Activated T-cell treated with anti-CD3 and anti-CD28 coated beads, Interleukin-2, amount 50 U/mL, for 24 hours (primary cell): ENCODE results near the gene PCIF1.
A peak's percentile ranks its signal among the peaks of the same experiment; 100 is the strongest.

ENCODE experiments used
- DNase-seq: peaks from one replicate; pipeline ENCODE4 v3.0.0-alpha.2; 2020
- H3K27ac Mint-ChIP-seq: 2 replicates; pipeline ENCODE4 v1.8.0; 2020; ENCODE audit warnings: mild to moderate bottlenecking, mixed read lengths
- H3K27me3 Mint-ChIP-seq: 2 replicates; pipeline ENCODE4 v1.8.0; 2020; ENCODE audit warnings: mixed read lengths
- H3K36me3 Mint-ChIP-seq: 2 replicates; pipeline ENCODE4 v1.8.0; 2020; ENCODE audit warnings: low read depth, mixed read lengths
- H3K4me1 Mint-ChIP-seq: 2 replicates; pipeline ENCODE4 v1.8.0; 2020; ENCODE audit warnings: low read depth, mixed read lengths
- H3K4me3 Mint-ChIP-seq: 2 replicates; pipeline ENCODE4 v1.8.0; 2020; ENCODE audit warnings: mild to moderate bottlenecking, moderate library complexity, mixed read lengths
- H3K9me3 Mint-ChIP-seq: 2 replicates; pipeline ENCODE4 v1.8.0; 2020; ENCODE audit warnings: mixed read lengths

PCIF1 gene

DNA sequence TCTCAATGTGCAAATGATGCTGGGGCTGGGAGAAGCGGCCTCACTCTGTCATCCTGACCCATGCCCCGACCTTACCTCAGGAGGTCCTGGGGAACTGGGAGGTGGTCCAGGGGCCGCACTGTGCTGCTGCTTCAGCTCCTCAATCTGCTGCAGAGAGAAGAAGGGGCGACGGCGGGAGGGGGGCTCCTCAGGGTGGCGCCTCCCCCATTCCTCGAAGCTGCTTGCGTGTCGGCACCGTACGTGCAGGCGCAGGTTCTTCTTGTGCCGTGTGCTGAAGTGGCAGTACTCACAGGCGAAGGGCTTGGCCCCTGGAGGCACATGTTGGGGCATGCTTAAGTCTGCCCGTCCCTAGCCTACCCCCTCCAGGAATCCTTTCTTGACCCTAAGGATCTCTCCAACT is 24.6 kb downstream of the PCIF1 start:
- no peak for DNase-seq
- H3K9me3 Mint-ChIP-seq: no peaks in the 10 kb centered on the region
- H3K36me3 Mint-ChIP-seq: peaks cover 87% of the 10 kb centered on the region
- H3K27me3 Mint-ChIP-seq: no peaks in the 10 kb centered on the region
- no peaks in the 10 kb centered on the region for H3K4me1 Mint-ChIP-seq
- H3K4me3 Mint-ChIP-seq: no peak overlapping the region
- H3K27ac Mint-ChIP-seq: no peak overlapping the region

DNA sequence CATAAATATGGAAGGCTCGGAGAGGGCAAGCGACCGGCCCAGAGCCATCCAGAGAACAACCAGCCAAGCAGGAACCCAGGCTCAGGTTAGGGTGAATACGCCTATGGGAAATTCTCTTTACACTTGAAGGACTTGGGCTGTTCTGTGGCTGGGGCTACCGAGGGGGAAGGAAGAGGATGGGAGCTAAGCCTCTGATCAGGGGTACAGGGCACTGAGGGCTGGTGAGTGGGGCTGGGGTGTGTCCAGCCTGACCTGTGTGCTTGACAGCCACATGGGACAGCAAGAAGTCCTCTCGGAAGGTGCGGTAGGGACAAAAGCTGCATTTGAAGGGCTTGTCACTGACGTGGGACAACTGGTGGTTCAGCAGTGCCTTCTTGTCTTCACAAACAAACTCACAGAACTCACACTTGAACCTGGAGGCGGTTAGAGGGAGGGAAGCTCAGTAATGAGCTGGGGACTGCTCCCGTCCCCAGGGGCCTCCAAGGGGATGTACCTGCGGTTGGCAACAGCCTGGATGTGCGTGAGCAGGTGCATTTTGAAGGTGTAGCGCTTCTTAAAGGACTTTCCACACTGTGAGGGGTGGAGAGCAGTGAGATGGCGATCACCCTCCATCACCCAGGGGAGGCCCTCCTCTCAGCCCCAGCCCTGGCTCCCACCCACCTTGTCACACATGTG is 25.6 kb downstream of the PCIF1 start:
- no peaks in the 10 kb centered on the region for H3K27me3 Mint-ChIP-seq
- H3K27ac Mint-ChIP-seq: no peak overlapping the region
- peaks cover 90% of the 10 kb centered on the region for H3K36me3 Mint-ChIP-seq
- H3K4me1 Mint-ChIP-seq: peaks cover 2% of the 10 kb centered on the region
- no peak for DNase-seq
- H3K9me3 Mint-ChIP-seq: no peaks in the 10 kb centered on the region
- no peak overlapping the region for H3K4me3 Mint-ChIP-seq

DNA sequence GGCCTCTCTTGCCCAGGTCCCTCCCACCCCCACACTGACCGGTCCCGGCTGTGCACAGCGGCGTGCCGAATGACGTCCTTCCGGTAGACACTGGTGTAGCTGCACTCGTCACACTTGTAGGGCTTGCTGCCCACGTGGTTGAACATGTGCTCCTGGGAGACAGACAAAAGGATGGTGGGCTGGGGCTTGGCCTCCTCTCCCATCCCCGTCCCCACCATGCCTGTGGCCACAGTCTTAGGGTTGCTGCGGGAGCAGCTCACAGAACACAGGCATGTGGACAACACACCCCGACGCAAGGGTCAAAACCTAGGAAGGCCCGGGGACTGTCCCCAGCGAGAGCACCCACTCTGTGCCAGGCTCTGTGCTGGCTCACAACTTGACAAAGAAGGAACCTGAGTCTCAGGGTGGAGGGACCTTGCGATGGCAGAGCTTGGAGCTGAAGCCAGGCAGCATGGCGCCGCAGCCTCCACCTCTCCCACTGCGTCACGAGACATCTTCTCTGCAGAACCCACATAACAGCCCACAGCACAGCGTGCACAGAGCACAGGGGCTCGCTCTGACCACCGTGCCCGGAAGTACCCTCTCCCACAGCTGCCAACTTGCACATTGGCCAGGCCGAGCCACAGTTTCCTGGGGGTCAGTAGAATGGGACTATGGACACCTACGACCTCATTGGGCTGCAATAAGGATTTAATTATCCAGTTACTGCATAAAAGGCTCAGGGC is 27.7 kb downstream of the PCIF1 start:
- no peak for DNase-seq
- Mint-ChIP-seq H3K4me1 (peaks cover 8% of the 10 kb centered on the region), H3K27me3 (no peaks in the 10 kb centered on the region), H3K36me3 (peaks cover 92% of the 10 kb centered on the region), H3K4me3 (no peak overlapping the region), H3K9me3 (no peaks in the 10 kb centered on the region), H3K27ac (no peak overlapping the region)

DNA sequence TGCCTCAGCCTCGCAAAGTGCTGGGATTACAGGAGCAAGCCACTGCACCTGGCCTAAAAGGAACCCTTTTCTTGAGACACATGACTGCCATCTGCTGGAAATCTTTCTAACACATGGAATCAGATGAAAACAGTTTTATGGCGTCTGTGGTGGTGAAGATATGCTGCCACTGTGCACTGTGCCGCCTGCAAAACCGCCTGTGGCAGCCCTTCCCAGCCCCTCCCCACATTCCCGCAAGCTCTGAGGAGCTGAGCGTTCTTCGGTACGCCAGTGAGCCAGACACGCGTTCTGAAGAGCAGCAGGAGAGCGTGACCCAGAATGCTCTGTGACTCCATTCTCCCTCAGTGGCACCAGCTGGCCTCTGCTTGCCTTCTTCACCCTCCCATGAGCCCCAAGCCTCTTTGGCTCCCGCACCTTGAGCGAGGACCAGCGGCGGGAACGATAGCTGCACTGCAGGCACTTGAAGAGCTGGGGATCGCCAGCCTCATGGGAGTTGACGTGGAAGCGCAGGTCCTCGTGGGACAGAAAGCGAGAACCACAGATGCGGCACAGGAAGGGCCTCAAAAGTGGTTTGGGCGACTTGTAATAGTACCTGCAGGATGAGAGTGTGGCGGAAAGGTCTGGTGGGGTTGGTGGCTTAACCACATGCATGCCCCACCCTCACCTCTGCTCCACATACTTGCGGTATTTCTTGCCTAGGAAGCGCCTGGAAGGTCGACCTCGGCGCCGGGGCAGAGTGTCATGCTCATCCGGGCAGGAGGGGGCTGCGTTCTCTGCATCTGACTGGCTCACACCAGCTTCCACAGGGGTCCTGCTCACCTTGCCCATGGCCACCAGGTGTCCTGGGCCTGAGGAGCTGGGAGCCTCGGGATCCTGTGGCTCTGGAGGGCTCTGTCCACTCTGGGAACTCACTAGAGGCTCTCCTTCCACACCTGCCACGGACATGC is 28.8 kb downstream of the PCIF1 start:
- Mint-ChIP-seq H3K4me3 (no peak overlapping the region), H3K27ac (no peak overlapping the region), H3K36me3 (peaks cover 92% of the 10 kb centered on the region), H3K27me3 (no peaks in the 10 kb centered on the region), H3K4me1 (peaks cover 8% of the 10 kb centered on the region), H3K9me3 (no peaks in the 10 kb centered on the region)
- DNase-seq: no peak

DNA sequence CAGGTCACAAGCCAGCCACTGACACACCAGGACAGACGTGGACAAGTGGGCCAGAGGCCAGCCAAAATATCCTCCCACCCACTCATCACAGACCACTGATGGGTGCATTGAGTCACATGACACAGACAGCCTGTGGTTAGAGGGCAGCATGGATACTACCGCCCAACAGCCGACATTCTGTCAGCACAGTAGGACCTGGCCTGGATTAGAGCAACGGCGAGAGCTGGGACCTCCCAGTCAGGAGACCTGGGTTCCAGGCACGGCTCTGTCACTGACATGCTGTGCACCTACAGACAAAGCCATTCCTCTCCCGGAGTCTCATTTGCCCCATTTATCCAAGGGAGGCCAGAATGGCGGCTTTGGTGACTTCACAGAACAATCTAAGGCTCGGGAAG is 29.5 kb downstream of the PCIF1 start:
- H3K9me3 Mint-ChIP-seq: no peaks in the 10 kb centered on the region
- no peak for DNase-seq
- no peak overlapping the region for H3K4me3 Mint-ChIP-seq
- peaks cover 92% of the 10 kb centered on the region for H3K36me3 Mint-ChIP-seq
- peak overlapping the region; percentile 59 for H3K27ac Mint-ChIP-seq
- peaks cover 8% of the 10 kb centered on the region for H3K4me1 Mint-ChIP-seq
- H3K27me3 Mint-ChIP-seq: no peaks in the 10 kb centered on the region

DNA sequence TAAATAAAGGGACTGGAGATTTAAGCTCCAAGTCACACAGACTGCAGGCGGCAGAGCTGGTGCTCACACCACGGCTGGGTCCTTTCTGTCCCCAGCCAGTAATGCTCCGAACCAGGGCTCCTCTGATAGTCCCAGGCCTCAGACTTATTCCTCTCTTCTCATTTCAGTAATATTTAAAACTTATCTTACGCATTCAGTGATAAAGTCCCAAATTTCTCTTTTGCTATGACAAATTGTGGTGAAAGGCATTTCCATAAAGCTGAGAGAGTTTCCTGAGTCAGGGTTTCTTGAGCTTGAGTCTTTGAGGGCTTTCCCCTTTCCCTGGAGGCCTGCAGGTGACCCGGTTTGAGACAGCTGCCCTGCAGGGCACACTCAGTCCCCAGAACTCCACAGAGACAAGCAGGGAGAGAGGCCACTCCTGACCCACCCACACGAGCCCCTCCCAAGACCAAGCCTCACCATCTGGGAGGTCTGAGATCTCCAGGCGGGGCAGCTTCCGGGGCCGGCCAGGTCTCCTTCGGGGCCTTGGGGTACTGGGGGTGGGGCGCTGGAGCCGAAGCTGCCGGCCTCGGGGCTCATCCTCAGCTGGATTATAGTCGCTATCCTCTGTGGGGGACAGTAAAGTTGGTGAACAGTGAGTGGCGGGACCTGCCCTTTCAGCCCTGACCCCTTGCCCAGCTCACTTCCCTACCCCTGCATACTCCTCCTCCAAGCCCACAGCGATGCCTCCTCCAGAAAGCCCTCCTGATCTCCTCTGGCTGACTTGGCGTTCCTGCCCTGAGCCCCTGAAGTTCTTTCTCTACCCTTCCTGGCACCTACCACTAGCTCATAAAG is 30.9 kb downstream of the PCIF1 start:
- Mint-ChIP-seq H3K27me3 (no peaks in the 10 kb centered on the region), H3K9me3 (no peaks in the 10 kb centered on the region), H3K4me1 (peaks cover 21% of the 10 kb centered on the region), H3K27ac (peak overlapping the region; percentile 61), H3K4me3 (no peak overlapping the region), H3K36me3 (peaks cover 91% of the 10 kb centered on the region)
- no peak for DNase-seq

DNA sequence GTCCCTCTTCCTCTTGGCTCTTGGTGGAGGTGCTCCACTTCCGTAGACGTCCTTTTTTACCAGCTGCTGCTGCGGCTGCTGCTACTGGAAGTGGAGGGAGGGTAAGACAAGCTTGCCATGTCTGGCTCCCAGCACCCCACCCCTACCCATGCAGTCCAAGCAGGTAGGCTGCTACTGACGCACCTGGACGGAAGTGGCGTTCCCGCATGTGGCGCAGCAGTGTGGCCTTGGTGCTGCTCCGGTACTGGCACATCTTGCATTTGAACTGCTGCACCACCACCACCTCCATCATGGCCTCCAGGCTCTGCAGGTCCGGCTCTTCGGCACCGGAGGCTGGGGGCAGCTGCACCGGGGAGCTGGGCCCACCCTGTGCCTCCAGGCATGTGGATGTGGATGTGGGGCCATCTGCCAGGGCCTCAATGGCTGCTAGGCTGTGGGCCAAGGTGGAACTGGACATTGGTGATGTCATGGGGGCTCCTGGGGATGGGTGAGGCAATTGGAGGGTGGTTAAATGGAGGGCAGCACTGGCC is 33.1 kb downstream of the PCIF1 start:
- Mint-ChIP-seq H3K36me3 (peaks cover 84% of the 10 kb centered on the region), H3K9me3 (no peaks in the 10 kb centered on the region), H3K4me3 (no peak overlapping the region), H3K27me3 (no peaks in the 10 kb centered on the region), H3K4me1 (peaks cover 26% of the 10 kb centered on the region), H3K27ac (peak overlapping the region; percentile 14)
- DNase-seq: peak; percentile 19

DNA sequence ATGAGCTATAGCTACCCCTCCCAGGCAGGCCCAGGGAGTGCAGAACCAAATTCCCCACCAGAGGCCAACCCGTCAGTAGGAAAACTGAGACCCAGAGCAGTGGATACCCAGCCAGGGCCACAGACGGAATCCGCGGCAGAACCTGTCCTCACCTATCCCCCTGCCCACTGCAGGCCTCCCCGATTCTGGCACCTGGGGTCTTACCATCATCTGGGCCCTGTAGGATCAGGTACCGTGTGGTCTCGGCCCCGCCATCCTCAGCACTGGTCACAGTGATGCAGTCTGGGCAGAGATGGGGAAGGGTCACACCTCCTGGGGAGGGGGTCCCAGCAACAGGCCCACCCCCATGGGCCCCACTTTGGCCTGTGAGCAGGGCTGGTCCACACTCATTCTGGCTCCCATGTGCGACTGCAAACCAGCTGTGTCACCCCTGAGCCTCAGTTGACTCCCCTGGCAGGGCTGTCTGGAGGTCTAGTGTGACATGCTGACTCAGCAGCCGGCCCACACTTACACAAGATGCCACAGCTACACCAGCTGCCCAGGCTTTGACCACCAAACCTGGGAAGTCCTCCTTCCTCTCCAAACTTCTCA is 33.7 kb downstream of the PCIF1 start:
- DNase-seq: no peak
- H3K4me1 Mint-ChIP-seq: peaks cover 27% of the 10 kb centered on the region
- H3K4me3 Mint-ChIP-seq: no peak overlapping the region
- peaks cover 80% of the 10 kb centered on the region for H3K36me3 Mint-ChIP-seq
- peak overlapping the region; percentile 100 for H3K27ac Mint-ChIP-seq
- H3K9me3 Mint-ChIP-seq: no peaks in the 10 kb centered on the region
- H3K27me3 Mint-ChIP-seq: no peaks in the 10 kb centered on the region

DNA sequence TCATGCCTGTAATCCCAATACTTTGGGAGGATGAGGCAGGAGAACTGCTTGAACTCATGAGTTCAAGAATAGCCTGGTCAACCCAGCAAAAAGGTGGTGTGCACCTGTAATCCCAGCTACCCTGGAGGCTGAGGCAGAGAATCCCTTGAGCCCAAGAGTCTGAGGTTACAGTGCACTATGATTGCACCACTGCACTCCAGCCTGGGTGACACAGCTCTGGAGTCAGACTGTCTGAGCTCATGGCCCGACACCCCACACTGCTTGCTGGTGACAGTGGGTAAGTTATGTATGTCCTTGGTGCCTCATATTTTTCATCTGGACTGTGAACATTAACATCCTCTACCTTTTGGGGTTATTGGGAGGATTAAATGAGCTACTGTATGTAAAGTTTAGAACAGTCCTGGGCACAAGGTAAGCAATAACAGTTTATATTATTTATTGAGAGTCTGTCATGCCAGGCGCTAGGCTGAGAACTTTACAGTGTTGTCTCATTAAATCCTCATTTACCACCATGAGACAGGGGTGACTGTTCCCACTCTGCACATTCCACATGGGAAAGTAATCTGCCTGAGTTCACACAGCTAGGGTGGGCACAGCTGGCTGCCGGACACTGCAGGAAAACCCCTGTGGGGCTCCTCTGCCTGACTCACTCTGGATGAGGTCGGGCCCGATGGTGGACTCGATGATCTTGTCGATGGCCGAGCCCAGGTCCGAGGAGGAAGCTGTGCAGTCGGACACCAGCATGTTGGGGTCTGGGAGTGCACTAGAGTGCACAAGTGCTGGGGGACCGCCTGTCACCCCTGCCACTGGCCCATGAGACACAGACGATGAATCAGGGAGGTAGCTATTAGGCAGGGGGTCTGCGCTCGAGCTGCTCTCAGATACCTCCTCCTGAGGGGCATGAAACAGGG is 34.6 kb downstream of the PCIF1 start:
- Mint-ChIP-seq H3K36me3 (peaks cover 71% of the 10 kb centered on the region), H3K4me3 (no peak overlapping the region), H3K4me1 (peaks cover 27% of the 10 kb centered on the region), H3K27me3 (no peaks in the 10 kb centered on the region), H3K27ac (peak overlapping the region; percentile 100), H3K9me3 (no peaks in the 10 kb centered on the region)
- no peak for DNase-seq

DNA sequence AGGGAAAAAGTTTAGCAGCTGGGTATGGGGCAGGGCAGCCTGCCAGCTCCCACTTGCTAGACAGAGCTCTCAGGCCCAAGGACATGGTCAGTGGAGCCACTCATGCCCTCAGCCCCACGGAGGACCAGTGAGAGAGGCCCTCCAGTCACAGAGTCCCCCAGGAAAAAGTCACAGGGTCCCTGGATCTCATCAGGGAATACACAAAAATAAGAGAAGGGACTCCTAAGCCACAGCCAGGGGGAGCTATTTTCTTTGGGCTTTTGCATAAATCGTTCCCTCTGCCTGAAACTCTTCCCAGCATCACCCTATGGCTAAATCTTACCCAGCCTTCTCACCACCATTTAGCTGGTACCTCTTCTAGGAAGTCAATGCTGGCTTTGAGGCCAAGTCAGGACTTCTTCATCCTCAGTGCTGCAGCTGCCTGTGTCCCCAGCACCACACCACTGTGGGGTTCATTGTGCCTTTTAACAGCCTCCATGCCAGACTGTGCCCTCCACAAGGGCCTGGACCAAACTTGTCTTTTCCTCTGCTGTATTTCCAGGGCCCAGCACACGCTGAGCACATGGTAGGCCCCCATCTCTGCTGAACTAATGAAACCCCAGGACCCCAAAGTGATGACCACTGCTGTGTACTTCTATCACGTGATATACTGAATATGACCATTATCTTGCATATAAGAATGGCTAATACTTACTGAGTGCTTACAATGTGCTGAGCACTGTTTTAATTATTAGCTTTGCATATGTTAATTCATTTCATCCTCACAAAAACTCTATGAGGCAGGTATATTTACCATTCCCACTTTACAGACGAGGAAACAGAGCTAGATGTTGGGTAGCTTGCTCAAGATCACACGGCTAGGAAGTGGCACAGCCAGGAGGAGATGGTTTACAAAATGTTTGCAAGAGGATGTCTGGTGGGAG is 35.5 kb downstream of the PCIF1 start:
- Mint-ChIP-seq H3K27me3 (no peaks in the 10 kb centered on the region), H3K36me3 (peaks cover 63% of the 10 kb centered on the region), H3K4me1 (peaks cover 26% of the 10 kb centered on the region), H3K9me3 (no peaks in the 10 kb centered on the region), H3K4me3 (peak overlapping the region; percentile 80), H3K27ac (peak overlapping the region; percentile 100)
- no peak for DNase-seq

DNA sequence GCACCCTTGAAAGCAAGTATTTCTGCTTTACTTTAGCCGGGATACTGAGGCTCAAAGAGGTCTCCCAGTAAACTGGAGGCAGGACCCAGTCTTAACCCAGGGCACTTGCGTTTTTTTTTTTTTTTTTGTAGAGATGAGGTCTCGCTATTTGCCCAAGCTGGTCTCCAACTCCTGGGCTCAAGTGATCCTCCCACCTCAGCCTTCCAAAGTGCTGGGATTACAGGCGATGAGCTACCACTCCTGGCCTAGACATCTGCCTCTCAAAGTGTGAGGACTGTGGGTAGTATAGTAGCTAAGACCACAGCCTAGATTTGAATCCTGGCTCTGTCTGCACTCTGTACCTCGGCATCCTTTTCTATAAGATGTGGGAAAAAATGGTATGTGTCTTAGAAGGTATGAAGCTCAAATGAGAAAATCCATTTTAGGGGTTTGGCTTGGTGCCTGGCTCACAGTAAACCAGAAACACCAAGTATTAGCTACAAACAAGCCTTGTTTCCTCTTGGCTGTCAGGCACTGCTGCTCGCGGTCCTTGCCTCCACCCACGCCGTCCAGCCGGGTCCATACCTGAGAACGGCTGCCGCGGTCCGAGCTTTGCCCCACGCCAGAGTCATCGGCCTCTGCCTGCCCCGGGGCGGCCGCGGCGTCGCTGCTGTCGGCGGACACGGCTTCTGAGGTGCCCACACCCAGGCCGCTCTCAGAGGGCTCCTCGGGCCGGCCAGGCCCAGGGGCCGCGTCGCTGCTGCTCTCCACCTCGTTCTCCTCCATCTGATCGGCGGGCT is 36.4 kb downstream of the PCIF1 start:
- H3K9me3 Mint-ChIP-seq: no peaks in the 10 kb centered on the region
- peak overlapping the region; percentile 80 for H3K4me3 Mint-ChIP-seq
- peaks cover 19% of the 10 kb centered on the region for H3K4me1 Mint-ChIP-seq
- DNase-seq: no peak
- peak overlapping the region; percentile 100 for H3K27ac Mint-ChIP-seq
- H3K36me3 Mint-ChIP-seq: peaks cover 56% of the 10 kb centered on the region
- no peaks in the 10 kb centered on the region for H3K27me3 Mint-ChIP-seq

DNA sequence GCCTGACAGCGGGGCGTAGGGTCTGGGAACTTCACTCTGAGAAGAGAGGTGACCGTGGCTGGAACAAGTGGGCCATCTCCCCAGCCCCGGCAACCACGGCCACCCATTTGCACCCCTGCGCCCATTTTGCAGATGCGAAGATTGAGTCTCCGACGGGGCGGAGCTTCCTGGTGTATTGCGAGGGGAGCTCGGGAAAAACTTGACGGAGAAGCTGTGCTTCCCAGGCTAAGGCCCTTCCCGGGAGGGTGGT is 36.9 kb downstream of the PCIF1 start:
- Mint-ChIP-seq H3K4me1 (peaks cover 19% of the 10 kb centered on the region), H3K36me3 (peaks cover 51% of the 10 kb centered on the region), H3K9me3 (no peaks in the 10 kb centered on the region), H3K4me3 (peak overlapping the region; percentile 80), H3K27me3 (no peaks in the 10 kb centered on the region), H3K27ac (peak overlapping the region; percentile 100)
- DNase-seq: no peak
